H54 (cell line): ENCODE data around the gene CGNL1.

Experiments used
- DNase-seq: peaks from one replicate; pipeline ENCODE4 v3.0.0; 2011; ENCODE audit warnings: low spot score, mixed read lengths; ENCODE audit not compliant: insufficient read length
- FAIRE-seq: peaks from 3 replicates; lab custom pipeline; 2011; peaks lifted over from hg19 to GRCh38; lab: Jason Lieb, UNC
- POLR2A ChIP-seq: IDR thresholded peaks from 2 replicates; pipeline ENCODE4 v1.6.1; 2011; ENCODE audit warnings: low read depth, mild to moderate bottlenecking, low read length

The CGNL1 gene

GRCh38 chr15:57452090-57452754 is 75.9 kb downstream of the CGNL1 start:
- no peak for TF ChIP-seq POLR2A
- FAIRE-seq (no peak), DNase-seq (no peak)

- no peak for FAIRE-seq
- no peak for TF ChIP-seq POLR2A
- no peak for DNase-seq
These were observed 79.6 kb downstream of the CGNL1 start for GRCh38 chr15:57455929-57456328.

DNA sequence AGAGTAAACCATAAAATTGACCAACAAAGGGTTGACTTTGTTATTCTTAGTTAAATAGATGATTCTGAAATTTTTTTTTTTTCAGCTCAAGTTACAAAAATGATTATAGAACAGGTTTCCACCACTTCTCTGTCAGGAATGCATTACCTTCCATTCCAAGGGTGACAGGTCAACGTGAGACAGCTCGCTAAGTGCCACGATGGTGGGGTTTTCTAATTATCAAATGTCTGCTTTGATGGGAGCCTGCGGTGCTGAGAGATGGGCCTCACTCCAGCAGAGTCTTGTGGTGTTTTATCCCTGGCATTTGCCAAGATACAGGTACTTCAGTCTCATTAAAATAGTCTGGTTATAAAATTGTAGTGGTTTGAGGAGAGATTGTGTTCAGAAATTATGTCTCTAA is 80.3 kb downstream of the CGNL1 start:
- no peak for TF ChIP-seq POLR2A
- no peak for FAIRE-seq

DNA sequence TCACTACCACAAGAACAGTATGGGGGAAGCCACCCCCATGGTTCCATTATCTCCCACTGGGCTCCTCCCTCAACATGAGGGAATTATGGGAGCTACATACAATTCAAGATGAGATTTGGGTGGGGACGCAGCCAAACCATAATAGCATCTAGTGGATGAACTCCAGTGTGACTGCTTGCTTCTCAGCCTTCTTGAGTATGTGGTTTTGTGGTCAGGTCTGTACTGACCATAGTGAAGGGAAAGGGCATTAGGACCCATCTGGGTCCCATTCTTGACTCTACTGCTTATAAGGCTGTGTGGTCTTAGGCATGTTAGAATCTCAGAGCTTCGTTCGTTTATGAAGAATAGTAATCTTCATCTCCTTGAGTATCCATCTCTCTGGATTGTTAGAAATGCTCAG is 81.4 kb downstream of the CGNL1 start:
- no peak for FAIRE-seq
- no peak for TF ChIP-seq POLR2A

More for the DNA sequence above, 80.3 kb downstream of the CGNL1 start:
- DNase-seq, result no peak

GRCh38 chr15:57458356-57458781 is 82.1 kb downstream of the CGNL1 start:
- DNase-seq (no peak), FAIRE-seq (no peak)

More for the DNA sequence above, 81.4 kb downstream of the CGNL1 start:
- no peak for DNase-seq

GRCh38 chr15:57460208-57460816 is 84.0 kb downstream of the CGNL1 start:
- no peak for TF ChIP-seq POLR2A
- no peak for DNase-seq
- FAIRE-seq, result no peak

More at GRCh38 chr15:57458356-57458781, 82.1 kb downstream of the CGNL1 start:
- no peak for TF ChIP-seq POLR2A

DNA sequence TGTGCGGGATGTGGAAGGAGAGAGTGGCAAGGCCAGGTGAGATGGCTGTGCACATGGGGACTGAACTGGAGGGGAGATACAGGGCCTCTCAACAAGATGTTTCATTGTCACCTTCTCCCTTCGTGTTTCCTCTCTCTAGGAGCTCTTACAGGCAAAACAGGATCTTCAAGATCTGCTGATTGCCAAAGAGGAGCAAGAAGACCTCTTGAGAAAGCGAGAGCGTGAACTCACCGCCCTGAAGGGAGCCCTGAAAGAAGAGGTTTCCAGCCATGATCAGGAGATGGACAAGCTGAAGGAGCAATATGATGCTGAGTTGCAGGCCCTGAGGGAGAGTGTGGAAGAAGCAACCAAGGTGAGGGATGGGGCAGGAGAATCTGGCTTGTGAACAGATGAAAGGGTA is 85.2 kb downstream of the CGNL1 start:
- TF ChIP-seq POLR2A, result no peak
- DNase-seq (no peak), FAIRE-seq (no peak)

GRCh38 chr15:57462381-57462780 is 86.1 kb downstream of the CGNL1 start:
- FAIRE-seq (no peak), DNase-seq (no peak)
- no peak for TF ChIP-seq POLR2A

DNA sequence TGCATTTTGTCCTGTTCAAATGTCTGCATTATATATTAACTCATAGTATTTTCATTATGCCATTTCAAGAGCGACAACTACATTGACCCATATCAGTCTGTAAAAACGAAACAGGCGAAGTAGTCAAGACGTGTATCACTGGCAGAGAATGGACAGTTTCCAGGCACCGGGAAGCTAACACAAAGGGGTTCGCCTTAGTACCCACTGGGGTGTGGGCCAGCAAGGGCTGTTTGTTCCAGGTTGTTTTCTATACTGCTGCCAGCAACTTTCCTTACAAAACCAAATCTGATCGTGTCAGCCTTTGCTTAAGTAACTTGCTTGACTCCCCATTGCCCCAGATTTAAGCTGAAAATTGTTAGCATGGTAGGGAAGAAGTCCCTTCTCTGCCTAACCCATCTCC is 87.1 kb downstream of the CGNL1 start:
- TF ChIP-seq POLR2A, result no peak
- FAIRE-seq (no peak), DNase-seq (no peak)

GRCh38 chr15:57464480-57464879 is 88.2 kb downstream of the CGNL1 start:
- no peak for FAIRE-seq
- no peak for DNase-seq
- no peak for TF ChIP-seq POLR2A

DNA sequence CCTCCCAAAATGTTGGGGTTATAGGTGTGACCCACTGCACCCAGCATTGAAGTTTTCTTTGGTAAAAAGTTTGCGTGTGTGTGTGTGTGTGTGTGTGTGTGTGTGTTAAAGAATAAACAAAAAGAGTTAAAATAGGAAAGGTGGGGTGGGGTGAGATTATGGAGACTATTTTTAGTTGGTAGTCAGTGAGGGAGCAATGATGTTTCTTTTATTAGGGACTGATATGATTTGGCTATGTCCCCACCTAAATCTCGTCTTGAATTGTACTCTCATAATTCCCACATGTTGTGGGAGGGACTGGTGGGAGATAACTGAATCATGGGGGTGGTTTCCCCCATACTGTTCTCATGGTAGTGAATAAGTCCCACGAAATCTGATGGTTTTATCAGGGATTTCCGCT is 92.2 kb downstream of the CGNL1 start:
- TF ChIP-seq POLR2A, result no peak
- FAIRE-seq (no peak), DNase-seq (no peak)

- no peak for FAIRE-seq
- no peak for TF ChIP-seq POLR2A
- no peak for DNase-seq
These were observed 94.2 kb downstream of the CGNL1 start for GRCh38 chr15:57470543-57470942.

- TF ChIP-seq POLR2A, result no peak
- DNase-seq, result no peak
- no peak for FAIRE-seq
These were observed 96.6 kb downstream of the CGNL1 start for GRCh38 chr15:57472861-57473260.

DNA sequence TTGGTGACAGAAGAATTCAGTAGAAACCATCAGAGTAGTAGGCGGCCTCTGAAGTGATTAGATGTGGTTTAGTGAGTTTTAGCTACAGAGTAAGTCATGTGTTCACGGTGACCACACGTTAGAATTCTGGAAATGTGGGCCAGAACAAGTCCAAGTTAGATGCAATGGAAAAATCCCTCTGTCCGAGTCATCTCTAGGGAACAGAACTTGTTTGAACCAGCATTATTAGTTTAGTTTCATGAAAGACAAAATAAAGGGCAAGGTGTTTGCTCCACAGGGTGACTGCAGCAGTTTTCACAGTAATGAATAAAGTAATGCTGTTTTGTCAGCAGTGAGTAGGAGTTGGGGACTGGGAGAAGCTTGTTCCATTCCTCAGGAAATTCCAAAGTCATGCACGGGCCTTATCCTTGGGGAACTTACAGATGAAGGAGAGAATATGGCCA is 100.2 kb downstream of the CGNL1 start:
- FAIRE-seq (no peak), DNase-seq (no peak)
- no peak for TF ChIP-seq POLR2A

GRCh38 chr15:57477736-57478522 is 101.6 kb downstream of the CGNL1 start:
- DNase-seq (no peak), FAIRE-seq (no peak)
- TF ChIP-seq POLR2A, result no peak
